ENCODE data around the gene PANK1.
"Not testable (repeated sequence)": the region's sequence is repeated elsewhere in the genome, so short reads cannot be mapped to it uniquely, and the experiment has no call there.

Gene PANK1

GRCh38 chr10:89566992-89567391 lies 78.0 kb downstream of the PANK1 start:
- no peak for DNase-seq (ENCODE audit: low spot score)

GRCh38 chr10:89566095-89566950 lies 78.7 kb downstream of the PANK1 start:
- no peak for DNase-seq (ENCODE audit: low spot score)

DNA sequence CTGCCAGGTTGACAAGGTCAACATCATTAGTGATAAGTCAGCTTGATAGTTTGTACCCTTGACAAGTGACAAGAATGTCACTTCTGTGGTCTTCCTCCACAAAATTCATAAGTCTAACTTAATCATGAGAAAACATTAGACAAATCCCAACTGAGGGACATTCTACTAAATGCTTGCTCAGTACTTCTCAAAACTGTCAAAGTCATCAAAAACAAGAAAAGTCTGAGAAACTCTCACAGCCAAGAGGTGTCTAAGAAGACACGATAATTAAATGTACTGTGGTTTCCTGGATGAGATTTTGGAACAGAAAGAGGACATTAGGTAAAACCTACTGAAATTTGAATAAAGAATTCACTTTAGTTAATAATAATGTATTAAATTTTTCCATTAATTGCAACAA lies 79.9 kb downstream of the PANK1 start:
- DNase-seq (ENCODE audit: low spot score), result no peak

GRCh38 chr10:89563861-89564478 lies 81.1 kb downstream of the PANK1 start:
- DNase-seq (ENCODE audit: low spot score), result peak; percentile 43

DNA sequence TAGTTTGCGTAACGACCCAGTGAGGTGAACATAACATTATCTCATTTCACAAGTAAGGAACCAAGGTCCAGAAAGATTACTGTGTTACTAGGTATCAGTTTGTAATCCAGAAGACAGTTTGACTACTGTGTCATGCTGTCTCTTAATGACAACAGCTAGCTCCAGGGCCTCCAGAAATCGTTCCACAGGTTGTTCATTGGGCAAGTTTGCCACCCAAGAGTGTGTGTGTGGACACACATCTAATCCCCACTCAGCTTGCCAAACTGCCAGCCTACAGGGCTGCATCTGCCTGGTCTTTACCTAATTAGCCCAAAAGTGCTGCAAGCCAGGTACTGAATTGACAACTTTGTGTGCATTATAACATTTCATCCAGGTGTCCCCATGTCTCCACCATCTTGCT lies 81.7 kb downstream of the PANK1 start:
- DNase-seq (ENCODE audit: low spot score), result no peak

DNA sequence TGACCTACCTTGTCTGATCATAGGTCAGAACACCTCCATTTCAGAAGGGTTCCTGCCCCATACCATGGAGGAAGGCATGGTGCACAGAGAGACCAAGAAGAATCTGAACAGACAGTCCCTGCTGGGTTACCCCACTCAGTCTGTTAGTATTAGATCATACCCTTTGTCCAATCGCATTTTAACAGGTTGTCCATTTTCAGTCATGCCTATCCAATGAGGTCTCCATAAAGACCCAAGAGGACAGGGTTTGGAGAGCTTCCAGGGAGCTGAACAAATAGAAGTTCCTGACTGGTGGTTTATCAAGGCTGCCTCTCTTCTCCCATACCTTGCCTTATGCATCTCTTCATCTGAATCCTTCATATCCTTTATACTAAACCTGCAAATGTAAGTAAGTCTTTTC lies 88.4 kb downstream of the PANK1 start:
- DNase-seq (ENCODE audit: low spot score), result no peak

DNA sequence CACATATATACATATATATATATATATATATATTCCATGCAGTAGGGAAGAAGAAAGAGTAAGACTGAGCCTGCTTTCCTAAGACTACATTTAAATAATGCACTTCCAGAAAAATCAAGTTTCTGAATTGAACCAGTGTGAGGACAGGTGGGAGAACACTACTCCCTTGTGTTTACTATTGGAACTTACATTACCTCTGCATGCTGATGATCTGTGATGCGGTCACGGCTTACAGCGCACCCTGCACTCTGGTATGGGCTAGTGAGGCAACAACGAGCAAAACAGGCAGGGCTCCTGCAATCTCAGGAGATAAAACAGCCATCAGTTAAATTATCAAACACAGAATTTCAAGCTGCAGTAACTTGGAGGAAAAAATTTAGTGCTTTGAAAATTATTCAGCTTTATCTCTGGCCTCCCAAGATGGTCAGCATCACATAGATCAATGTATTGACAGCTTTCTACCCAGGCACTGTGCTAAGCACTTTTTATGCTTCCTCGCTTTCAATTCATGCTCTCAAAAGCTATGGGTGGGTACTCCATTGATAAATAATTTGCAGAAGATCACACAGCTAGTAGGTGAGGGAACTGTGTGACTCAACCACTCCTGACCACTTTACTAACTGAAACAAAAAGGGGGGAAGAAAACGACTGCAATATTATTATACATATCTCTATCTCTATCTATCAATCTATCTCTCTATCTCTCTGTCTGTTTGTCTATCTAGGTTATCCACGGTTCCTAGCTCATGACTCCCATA lies 89.2 kb downstream of the PANK1 start:
- no peak for DNase-seq (ENCODE audit: low spot score)

GRCh38 chr10:89554433-89554832 lies 90.6 kb downstream of the PANK1 start:
- no peak for DNase-seq (ENCODE audit: low spot score)

DNA sequence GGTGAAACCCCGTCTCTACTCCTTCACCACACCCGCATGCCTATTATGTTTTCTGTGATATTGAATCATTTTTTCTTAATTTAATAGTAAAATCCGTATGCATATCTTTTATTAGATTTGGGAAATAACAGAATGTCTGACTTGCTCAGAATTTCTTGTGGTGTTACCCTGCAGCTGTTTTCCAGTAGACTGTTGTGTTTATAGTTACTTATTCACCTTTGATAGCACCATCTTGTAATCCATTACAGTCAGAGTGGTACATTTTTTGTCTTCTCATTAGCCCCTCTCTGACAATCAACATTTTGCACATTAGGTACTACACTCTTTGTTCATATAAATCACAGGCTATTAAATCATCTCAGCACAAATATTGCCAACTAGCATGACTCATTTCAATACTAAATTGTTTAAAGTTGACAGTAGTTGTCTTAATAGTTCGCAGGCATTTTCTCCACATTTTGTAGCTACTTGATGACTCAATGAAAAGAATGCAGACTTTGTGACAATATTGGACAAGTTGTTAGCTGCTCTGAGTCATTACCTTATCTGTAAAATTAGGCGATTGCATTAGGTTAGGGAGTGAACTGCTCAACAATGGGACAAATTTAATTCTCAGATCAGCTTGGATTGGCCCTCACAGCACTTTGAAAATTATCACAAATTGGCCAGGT lies 91.8 kb downstream of the PANK1 start:
- DNase-seq (ENCODE audit: low spot score), result no peak

DNA sequence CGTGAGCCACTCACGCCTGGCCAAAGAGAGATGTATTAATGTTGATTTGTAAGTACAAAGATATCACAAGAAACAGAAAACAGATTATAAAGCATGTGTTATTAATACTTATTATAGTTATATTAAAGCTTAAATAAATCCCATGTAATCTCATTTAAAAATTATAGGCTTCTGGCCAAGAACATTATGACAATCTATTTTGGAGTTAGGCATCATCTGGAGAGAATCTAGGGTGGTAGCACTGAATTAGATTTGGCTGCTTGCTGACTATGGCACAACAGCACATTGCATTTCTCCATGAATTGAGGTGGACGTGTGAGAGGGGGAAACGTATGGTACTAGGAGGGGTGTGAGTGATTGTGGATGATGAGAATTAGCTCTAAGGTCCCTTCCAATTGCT lies 92.8 kb downstream of the PANK1 start:
- DNase-seq (ENCODE audit: low spot score), result no peak

DNA sequence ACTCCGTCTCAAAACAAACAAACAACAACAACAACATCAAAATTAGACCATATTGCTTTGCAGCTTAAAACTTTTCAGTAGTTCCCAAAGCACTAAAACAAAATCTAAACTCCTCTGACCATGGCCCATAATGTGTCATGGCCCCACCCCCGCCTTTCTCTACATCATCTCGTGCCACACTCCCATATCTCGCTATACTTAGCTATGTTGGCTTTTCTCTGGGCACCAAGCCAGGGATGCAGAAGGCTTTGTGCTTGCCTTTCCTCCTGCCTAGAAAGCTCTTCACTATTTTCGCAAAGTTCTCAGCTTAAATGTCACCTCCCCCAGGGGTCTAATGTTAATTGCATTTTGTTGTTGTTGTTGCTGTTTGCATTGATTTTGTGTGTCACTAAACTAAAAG lies 94.5 kb downstream of the PANK1 start:
- DNase-seq (ENCODE audit: low spot score), result no peak

DNA sequence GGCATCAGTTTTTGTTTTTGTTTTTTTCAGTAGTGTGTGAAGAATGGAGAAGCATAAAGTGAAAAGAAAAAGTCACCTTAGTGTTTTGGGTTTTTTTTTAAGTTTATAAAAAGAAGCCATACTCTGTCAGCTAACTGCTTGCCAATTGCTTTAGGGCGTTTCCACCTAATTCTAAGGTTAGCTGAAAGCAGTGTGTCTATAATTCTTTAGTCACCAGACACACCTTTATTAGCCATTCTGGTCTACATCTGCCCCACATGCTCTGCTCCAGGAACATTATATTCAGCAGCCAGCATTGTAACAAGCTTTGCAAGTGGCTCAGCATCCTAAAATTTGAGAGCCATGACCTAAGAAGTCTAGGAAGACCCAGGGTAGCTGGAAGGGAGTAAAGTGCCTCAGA lies 95.5 kb downstream of the PANK1 start:
- DNase-seq (ENCODE audit: low spot score), result no peak

- DNase-seq (ENCODE audit: low spot score), result no peak
Observed at GRCh38 chr10:89548673-89549072, 96.4 kb downstream of the PANK1 start.

GRCh38 chr10:89547853-89548513 lies 97.1 kb downstream of the PANK1 start:
- DNase-seq (ENCODE audit: low spot score), result no peak

DNA sequence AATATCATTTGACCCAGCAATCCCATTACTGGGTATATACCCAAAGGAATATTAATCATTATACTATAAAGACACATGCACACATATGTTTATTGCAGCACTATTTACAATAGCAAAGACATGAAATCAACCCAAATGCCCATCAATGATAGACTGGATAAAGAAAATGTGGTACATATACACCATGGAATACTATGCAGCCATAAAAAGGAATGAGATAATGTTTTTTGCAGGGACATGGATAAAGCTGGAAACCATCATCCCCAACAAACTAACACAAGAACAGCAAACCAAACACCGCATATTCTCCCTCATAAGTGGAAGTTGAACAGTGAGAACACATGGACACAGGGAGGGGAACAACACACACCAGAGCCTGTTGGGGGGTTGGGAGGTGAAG lies 98.4 kb downstream of the PANK1 start:
- not testable (repeated sequence) for DNase-seq (ENCODE audit: low spot score)

GRCh38 chr10:89543841-89544240 lies 101.2 kb downstream of the PANK1 start:
- DNase-seq (ENCODE audit: low spot score), result no peak

DNA sequence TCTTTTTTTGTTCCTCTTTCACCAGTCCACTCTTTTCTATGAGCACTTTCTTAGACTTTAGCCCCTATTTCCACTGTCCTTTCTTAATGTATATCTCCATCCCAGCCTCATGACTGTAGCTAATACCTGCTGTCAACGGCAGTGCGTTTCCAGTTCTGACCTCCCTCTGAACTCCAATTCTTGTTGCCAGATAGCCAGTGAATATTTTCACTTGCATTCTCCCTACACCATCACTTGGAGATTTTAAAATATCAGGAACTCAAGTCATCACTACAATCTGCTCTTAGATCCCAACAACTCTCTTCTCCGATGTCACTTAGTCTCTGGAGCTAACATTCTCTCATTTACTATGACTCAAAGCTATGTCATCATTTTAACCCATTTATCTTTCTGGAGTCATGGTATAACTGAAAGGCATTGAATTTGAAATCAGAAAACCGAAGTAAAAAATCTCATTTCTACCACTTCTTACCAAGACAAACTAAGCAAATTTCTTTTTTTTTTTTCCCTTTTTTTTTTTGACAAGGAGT lies 104.6 kb downstream of the PANK1 start:
- DNase-seq (ENCODE audit: low spot score), result no peak

DNA sequence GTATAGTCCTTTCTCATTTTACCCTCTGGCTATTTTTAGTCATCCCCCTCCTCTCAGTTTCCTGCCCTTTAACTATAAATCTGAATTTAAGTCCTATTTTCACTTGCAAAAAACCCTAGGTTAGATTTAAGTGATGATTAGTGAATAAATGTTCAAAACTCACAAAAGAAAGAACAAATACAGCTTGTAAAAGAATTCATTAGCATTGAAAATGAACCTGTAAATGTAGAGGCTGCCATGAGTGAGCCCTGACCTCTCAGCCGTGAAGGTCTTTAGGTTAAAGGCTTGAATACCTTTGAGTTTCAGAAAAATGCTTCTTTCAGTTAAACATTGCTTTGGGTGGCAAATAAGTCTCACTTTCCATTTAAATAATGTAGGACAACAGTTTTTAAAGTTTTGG lies 107.7 kb downstream of the PANK1 start:
- DNase-seq (ENCODE audit: low spot score), result no peak

- no peak for DNase-seq (ENCODE audit: low spot score)
Observed at GRCh38 chr10:89536013-89536354, 109.1 kb downstream of the PANK1 start.

GRCh38 chr10:89535171-89536012 lies 109.7 kb downstream of the PANK1 start, which contains the start of gene SLC16A12:
TSS of gene SLC16A12 (minus strand) at chr10:89535594. CDS start at chr10:89462578, 73,016 bp downstream.
- DNase-seq (ENCODE audit: low spot score), result no peak

DNA sequence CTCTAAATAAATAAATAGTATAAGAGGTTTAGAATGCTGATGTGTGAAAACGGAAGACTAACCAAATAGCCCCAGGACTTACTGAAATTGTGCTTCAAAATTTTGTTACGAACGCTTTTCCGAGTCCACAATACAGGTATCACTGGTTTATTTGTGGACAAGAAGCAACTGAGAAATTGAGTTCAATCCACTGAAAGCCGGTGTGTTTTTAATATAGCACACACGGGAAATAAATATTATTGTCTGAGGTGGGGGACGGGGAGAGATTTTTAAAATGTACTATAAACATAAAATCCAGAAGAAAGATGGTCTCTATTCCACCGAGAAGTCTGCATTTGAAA lies 110.2 kb downstream of the PANK1 start:
- no peak for DNase-seq (ENCODE audit: low spot score)

Measured in CD4-positive, alpha-beta T cell treated with Interleukin-6 at 100 ng/mL for 8 hours (primary cell).